ENCODE data around the gene ZNF516.
A peak's percentile ranks its signal among the peaks of the same experiment; 100 is the strongest.

Gene ZNF516

GRCh38 chr18:76354348-76354747 lies 140.7 kb downstream of the ZNF516 start:
- no peak for DNase-seq

GRCh38 chr18:76353500-76353899 lies 141.5 kb downstream of the ZNF516 start:
- DNase-seq, result no peak

GRCh38 chr18:76353046-76353445 lies 142.0 kb downstream of the ZNF516 start:
- DNase-seq, result no peak

- no peak for DNase-seq
Measured at GRCh38 chr18:76351961-76352581, 143.0 kb downstream of the ZNF516 start.

- no peak for DNase-seq
Measured at GRCh38 chr18:76350134-76351025, 144.7 kb downstream of the ZNF516 start.

GRCh38 chr18:76349067-76349715 lies 145.9 kb downstream of the ZNF516 start:
- peak; percentile 53 for DNase-seq

- DNase-seq, result no peak
Measured at GRCh38 chr18:76348267-76349066, 146.6 kb downstream of the ZNF516 start.

GRCh38 chr18:76347341-76347740 lies 147.7 kb downstream of the ZNF516 start:
- DNase-seq, result no peak

- DNase-seq, result no peak
Measured at GRCh38 chr18:76346490-76347130, 148.4 kb downstream of the ZNF516 start.

- no peak for DNase-seq
Measured at GRCh38 chr18:76345901-76346300, 149.1 kb downstream of the ZNF516 start.

- no peak for DNase-seq
Measured at GRCh38 chr18:76343938-76344569, 151.0 kb downstream of the ZNF516 start.

GRCh38 chr18:76340410-76340809 lies 154.6 kb downstream of the ZNF516 start:
- no peak for DNase-seq

GRCh38 chr18:76339246-76339620 lies 155.8 kb downstream of the ZNF516 start:
- DNase-seq, result no peak

GRCh38 chr18:76338619-76339245 lies 156.3 kb downstream of the ZNF516 start:
- no peak for DNase-seq

- DNase-seq, result no peak
Measured at GRCh38 chr18:76338088-76338487, 157.0 kb downstream of the ZNF516 start.

- DNase-seq, result no peak
Measured at GRCh38 chr18:76335859-76336640, 159.0 kb downstream of the ZNF516 start.

- DNase-seq, result no peak
Measured at GRCh38 chr18:76328140-76328539, 166.9 kb downstream of the ZNF516 start.

- DNase-seq, result no peak
Measured at GRCh38 chr18:76323891-76324290, 171.2 kb downstream of the ZNF516 start.

GRCh38 chr18:76322686-76323085 lies 172.4 kb downstream of the ZNF516 start:
- no peak for DNase-seq

GRCh38 chr18:76319366-76319765 lies 175.7 kb downstream of the ZNF516 start:
- no peak for DNase-seq

GRCh38 chr18:76318607-76319006 lies 176.4 kb downstream of the ZNF516 start:
- DNase-seq, result no peak

Data from activated gamma-delta T cell treated with Interleukin-2 at 50 U/mL for 16 hours (primary cell).